H1 (cell line): ENCODE data around the gene RIC8A. TPM values are rescaled to one million over a fixed set of nuclear protein-coding genes. Genes with fewer than 3 reads are reported as not detected.

Experiments
- CBX8 ChIP-seq: fragments of 300-800, 300-1000 bp; sonication (generic); IDR thresholded peaks from 2 replicates; pipeline ENCODE4 v1.7.1; 2016; ENCODE audit warnings: low read depth, low read length, borderline replicate concordance
- CHD1 ChIP-seq: IDR thresholded peaks from 2 replicates; pipeline ENCODE4 v1.6.1; 2012; ENCODE audit warnings: low read depth, low read length, improper control_type of control experiment
- RXRA ChIP-seq: IDR thresholded peaks from 2 replicates; pipeline ENCODE4 v1.6.1; 2011; ENCODE audit warnings: low read depth, mild to moderate bottlenecking, low read length, moderate library complexity; ENCODE audit not compliant: insufficient read depth
- TAF1 ChIP-seq: IDR thresholded peaks from 2 replicates; pipeline ENCODE4 v1.6.1; 2011; ENCODE audit warnings: mild to moderate bottlenecking, low read depth, low read length
- polyA plus RNA-seq, 7 experiments: library from polyadenylated mRNA; depleted of rRNA in 3 of 7; stranded (reverse) in 5 of 7; unstranded in 2 of 7; fragments of >200 nt in 5 of 7; fragments of 200-250 nt in 2 of 7; gene quantifications; 1 replicate in 5 of 7; 2 replicates in 1 of 7; 4 replicates in 1 of 7; pipeline versions ENCODE4 v1.2.1 to v1.2.3, GENCODE V29; 2011 to 2013; ENCODE audit warnings: missing spikeins in 2 of 7, mixed read lengths in 2 of 7
- total RNA-seq: library from RNA; stranded (reverse); fragmentation: NEBNext Ultra II Directional; extraction: Animal tissue kit (Norgen Biotek cat#: 25700); gene quantifications from 2 replicates; pipeline ENCODE4 v1.2.1, GENCODE V29; 2021

Gene RIC8A
- total and polyA plus RNA-seq, 2 of the 8 experiments (the other 6 are each of a cell fraction or from before 2014, with no cell fraction given) = 67.0 to 105 TPM

GRCh38 chr11:209275-210121, 2.0 kb downstream of the RIC8A start (continued):
- TF ChIP-seq RXRA = no peak
- TF ChIP-seq CHD1 = no peak
- no peak for TF ChIP-seq CBX8
- TF ChIP-seq TAF1 = no peak
